ENCODE results near the gene TGFB1. TPM values are rescaled to one million over a fixed set of nuclear protein-coding genes. Genes with fewer than 3 reads are reported as not detected.

TGFB1 gene
- total and polyA plus RNA-seq, 2 of the 13 experiments (the other 11 are each of a cell fraction or from before 2014, with no cell fraction given) = 4.1 to 5.4 TPM

DNA sequence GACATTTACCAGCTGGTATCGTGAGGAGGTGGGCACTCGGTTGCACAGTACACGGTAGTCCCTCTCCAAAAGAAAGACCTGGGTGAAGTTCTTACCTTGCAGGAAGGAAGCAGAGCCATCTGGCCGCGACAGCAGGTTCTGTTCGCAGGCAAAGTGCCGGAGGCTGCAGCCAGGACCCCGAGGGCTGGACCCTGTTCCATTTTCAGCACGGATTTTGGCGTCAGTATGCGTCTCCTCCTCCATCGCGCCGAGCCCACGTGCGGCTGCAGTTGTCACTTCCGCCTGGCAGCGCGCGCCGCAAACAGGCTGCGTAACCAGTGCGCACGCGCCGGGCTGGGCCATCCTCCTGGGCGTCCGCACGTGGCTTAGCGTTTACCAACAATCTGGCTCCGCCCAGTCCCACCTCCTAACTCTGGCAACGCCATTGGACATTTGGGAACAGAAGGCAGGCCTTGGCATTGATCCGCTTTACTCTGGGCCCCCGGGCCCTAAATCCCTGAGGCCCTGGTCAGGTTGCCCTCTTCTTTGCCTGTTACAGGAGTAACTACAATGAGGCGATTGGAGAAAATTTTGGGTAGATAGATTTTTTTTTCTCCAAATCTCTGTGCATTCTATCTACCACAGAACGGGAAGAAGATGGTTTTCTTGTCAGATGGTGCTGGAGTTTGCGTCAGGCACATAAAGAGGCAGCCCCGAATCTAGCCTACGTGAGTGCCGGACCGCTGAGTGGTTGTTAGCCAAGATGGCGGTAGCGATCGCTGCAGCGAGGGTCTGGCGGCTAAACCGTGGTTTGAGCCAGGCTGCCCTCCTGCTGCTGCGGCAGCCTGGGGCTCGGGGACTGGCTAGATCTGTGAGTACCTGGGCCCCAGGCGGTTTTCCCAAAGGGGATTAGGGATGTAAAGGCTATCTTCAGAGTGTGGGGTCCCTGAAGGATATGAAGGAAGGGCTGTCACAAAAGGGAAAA lies 43.6 kb upstream of the TGFB1 start, which contains the start of the genes BCKDHA and EXOSC5 (continued):
- TF ChIP-seq, protein P1, sequence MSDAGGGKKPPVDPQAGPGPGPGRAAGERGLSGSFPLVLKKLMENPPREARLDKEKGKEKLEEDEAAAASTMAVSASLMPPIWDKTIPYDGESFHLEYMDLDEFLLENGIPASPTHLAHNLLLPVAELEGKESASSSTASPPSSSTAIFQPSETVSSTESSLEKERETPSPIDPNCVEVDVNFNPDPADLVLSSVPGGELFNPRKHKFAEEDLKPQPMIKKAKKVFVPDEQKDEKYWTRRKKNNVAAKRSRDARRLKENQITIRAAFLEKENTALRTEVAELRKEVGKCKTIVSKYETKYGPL (CRISPR knock-in tag; IDR thresholded peaks at IDR 0.05) = no peak
- TF ChIP-seq KDM6A (CRISPR knock-in tag; IDR thresholded peaks at IDR 0.05; ENCODE audit: low read depth) = no peak
- peak; percentile 59; the same call in 1 of the 2 replicates for TF ChIP-seq ZFX (CRISPR knock-in tag; IDR thresholded peaks at IDR 0.05; ENCODE audit: low read depth)
- TF ChIP-seq ZNF780A (CRISPR knock-in tag; IDR thresholded peaks at IDR 0.05) = no peak
- peak; percentile 66; the same call in 1 of the 2 replicates for TF ChIP-seq ZNF350 (CRISPR knock-in tag; IDR thresholded peaks at IDR 0.05; ENCODE audit: borderline replicate concordance, low read depth)
- TF ChIP-seq FOSL1 (CRISPR knock-in tag; IDR thresholded peaks at IDR 0.05; ENCODE audit: borderline replicate concordance) = no peak
- peak; percentile 42; the same call in 1 of the 2 replicates for TF ChIP-seq RAD51 (IDR thresholded peaks at IDR 0.05; ENCODE audit: borderline replicate concordance)
- TF ChIP-seq, protein P2, sequence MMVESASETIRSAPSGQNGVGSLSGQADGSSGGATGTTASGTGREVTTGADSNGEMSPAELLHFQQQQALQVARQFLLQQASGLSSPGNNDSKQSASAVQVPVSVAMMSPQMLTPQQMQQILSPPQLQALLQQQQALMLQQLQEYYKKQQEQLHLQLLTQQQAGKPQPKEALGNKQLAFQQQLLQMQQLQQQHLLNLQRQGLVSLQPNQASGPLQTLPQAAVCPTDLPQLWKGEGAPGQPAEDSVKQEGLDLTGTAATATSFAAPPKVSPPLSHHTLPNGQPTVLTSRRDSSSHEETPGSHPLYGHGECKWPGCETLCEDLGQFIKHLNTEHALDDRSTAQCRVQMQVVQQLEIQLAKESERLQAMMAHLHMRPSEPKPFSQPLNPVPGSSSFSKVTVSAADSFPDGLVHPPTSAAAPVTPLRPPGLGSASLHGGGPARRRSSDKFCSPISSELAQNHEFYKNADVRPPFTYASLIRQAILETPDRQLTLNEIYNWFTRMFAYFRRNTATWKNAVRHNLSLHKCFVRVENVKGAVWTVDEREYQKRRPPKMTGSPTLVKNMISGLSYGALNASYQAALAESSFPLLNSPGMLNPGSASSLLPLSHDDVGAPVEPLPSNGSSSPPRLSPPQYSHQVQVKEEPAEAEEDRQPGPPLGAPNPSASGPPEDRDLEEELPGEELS (CRISPR knock-in tag; IDR thresholded peaks at IDR 0.05) = peak; percentile 72
- no peak for TF ChIP-seq NPAS2 (CRISPR knock-in tag; IDR thresholded peaks at IDR 0.05; ENCODE audit: borderline replicate concordance)
- TF ChIP-seq ZNF274 (CRISPR knock-in tag; IDR thresholded peaks at IDR 0.05) = 0 out of 2 replicates have a peak, but pooled peaks have one; percentile 36
- no peak for TF ChIP-seq SP140L (CRISPR knock-in tag; IDR thresholded peaks at IDR 0.05; ENCODE audit: borderline replicate concordance)
- TF ChIP-seq ZFP41 (CRISPR knock-in tag; IDR thresholded peaks at IDR 0.05; ENCODE audit: borderline replicate concordance) = peak; percentile 88; the same call in 1 of the 2 replicates
- TF ChIP-seq TRIM22 (IDR thresholded peaks at IDR 0.05) = no peak
- TF ChIP-seq WIZ (CRISPR knock-in tag; IDR thresholded peaks at IDR 0.05) = no peak
- TF ChIP-seq NBN (conservative IDR thresholded peaks at IDR 0.05) = no peak
- no peak for TF ChIP-seq GZF1 (CRISPR knock-in tag; IDR thresholded peaks at IDR 0.05)
- no peak for TF ChIP-seq HOXA7 (CRISPR knock-in tag; IDR thresholded peaks at IDR 0.05)
- no peak for TF ChIP-seq PRPF4 (IDR thresholded peaks at IDR 0.05; ENCODE audit: low read depth, low read length, poor library complexity, severe bottlenecking)
- TF ChIP-seq CHD4 (IDR thresholded peaks at IDR 0.05; ENCODE audit: borderline replicate concordance, low read length) = no peak
- TF ChIP-seq E2F1 (CRISPR knock-in tag; IDR thresholded peaks at IDR 0.05) = peak; percentile 84
- TF ChIP-seq MLXIP (CRISPR knock-in tag; IDR thresholded peaks at IDR 0.05; ENCODE audit: borderline replicate concordance) = no peak

All from HepG2 (cell line).